ENCODE data around the gene SIGLEC12. TPM values are rescaled to one million over a fixed set of nuclear protein-coding genes. Genes with fewer than 3 reads are reported as not detected.
"Not testable (repeated sequence)": the region's sequence is repeated elsewhere in the genome, so short reads cannot be mapped to it uniquely, and the experiment has no call there.

Gene SIGLEC12
- total RNA-seq, 1 donor from 2014 or later: not detected

DNA sequence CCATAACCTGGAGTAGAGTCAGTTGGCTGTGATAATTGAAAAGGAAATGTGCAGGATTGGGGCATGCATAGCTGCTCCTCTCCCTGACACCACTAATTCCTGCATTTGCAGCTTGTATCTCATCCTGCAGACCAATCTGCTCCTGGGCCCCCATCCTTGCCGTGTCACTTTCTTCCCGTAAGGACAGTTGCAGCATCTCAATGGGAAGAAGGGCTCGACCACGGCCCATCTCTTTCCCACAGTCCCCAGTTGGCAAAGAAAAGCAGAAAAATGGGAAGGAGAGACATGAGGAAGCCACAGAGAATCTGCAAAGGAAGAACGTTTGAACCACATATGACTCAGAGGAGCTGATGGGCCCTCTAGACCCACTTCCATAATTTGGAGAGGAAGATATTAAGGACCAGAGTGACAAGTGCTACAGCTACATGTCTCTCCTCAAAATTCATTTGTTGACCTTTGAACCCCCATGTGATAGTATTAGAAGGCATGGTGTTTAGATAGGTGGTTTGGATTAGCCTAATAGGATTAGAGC, 1.8 kb upstream of the SIGLEC12 start:
- Mint-ChIP-seq H3K27me3 (peaks cover 6% of the 10 kb centered on the region), H3K27ac (no peak overlapping the region), H3K4me3 (no peak overlapping the region), H3K9me3 (no peaks in the 10 kb centered on the region), H3K4me1 (ENCODE audit: unreplicated experiment) (no peaks in the 10 kb centered on the region), H3K36me3 (no peaks in the 10 kb centered on the region)
- TF ChIP-seq, protein P1, sequence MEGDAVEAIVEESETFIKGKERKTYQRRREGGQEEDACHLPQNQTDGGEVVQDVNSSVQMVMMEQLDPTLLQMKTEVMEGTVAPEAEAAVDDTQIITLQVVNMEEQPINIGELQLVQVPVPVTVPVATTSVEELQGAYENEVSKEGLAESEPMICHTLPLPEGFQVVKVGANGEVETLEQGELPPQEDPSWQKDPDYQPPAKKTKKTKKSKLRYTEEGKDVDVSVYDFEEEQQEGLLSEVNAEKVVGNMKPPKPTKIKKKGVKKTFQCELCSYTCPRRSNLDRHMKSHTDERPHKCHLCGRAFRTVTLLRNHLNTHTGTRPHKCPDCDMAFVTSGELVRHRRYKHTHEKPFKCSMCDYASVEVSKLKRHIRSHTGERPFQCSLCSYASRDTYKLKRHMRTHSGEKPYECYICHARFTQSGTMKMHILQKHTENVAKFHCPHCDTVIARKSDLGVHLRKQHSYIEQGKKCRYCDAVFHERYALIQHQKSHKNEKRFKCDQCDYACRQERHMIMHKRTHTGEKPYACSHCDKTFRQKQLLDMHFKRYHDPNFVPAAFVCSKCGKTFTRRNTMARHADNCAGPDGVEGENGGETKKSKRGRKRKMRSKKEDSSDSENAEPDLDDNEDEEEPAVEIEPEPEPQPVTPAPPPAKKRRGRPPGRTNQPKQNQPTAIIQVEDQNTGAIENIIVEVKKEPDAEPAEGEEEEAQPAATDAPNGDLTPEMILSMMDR (conservative IDR thresholded peaks at IDR 0.05): no peak
- no peak for DNase-seq (ENCODE audit: extremely low spot score, unreplicated experiment)

DNA sequence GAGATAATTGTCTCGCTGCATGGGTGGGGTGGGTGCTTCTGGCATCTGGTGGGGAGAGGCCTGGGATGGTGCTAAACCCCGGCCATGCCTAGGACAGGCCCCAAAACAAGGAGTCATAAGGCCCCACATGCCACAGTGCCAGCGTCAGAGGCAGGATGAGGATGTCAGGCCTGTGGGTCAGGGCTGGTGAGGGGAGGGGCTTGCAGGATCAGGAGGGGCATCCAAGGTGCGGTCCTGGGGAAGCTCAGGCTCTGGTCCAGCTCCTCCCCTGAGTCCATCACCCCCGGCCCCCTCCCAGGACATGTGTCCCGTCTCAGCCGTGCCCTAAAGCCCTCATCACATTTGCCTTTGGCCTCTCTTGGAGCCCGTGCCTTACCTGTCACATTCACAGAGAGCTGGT, 669 bp downstream of the SIGLEC12 start:
- H3K9me3 Mint-ChIP-seq; H3K4me1 Mint-ChIP-seq (ENCODE audit: unreplicated experiment); DNase-seq (ENCODE audit: extremely low spot score, unreplicated experiment); H3K27ac Mint-ChIP-seq; H3K27me3 Mint-ChIP-seq; H3K36me3 Mint-ChIP-seq; H3K4me3 Mint-ChIP-seq: not testable (repeated sequence)

DNA sequence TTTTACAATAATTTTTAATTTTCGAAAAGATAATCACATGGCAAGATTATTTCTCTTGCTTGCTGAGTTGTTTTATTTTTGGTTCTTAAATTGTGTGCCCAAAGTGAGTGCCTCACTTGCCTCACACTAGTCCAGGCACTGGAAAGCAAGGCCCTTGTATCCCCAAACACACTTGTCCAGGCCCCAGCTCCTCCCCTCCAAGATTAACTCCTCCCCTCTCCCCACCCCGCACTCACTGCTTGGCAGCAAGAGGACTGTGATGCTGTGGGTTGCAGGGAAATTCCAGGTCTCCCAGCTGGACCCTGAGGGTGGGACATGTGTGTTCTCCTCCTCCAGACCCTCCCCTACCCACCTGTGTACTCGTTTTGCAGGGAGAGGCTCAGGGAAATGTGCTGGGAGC, 3.9 kb downstream of the SIGLEC12 start:
- peaks cover 3% of the 10 kb centered on the region for H3K9me3 Mint-ChIP-seq
- no peaks in the 10 kb centered on the region for H3K36me3 Mint-ChIP-seq
- H3K27ac Mint-ChIP-seq: no peak overlapping the region

DNA sequence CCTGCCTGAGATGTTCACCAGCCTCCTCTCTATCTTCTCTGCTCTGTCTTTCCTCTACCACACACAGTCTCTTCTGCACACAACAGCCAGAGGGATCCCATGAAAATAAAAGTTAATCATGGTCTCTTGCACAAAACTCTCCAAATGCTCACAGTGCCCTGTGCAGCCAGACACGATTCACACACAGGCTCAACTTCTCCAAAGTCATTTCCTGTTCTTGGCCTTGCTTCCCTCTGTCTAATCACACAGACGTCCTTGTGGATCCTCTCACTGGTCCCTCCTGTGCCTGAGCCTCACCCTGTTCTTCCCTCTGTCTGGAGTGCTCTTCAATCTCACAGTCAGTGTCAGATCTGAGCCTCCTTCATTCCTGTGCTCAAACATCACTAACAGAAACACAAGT, 7.8 kb downstream of the SIGLEC12 start:
- peaks cover 3% of the 10 kb centered on the region for H3K27me3 Mint-ChIP-seq
- TF ChIP-seq, protein P1 (conservative IDR thresholded peaks at IDR 0.05): no peak
- DNase-seq (ENCODE audit: extremely low spot score, unreplicated experiment): no peak
- H3K36me3 Mint-ChIP-seq: no peaks in the 10 kb centered on the region
- H3K4me3 Mint-ChIP-seq: no peak overlapping the region
- no peaks in the 10 kb centered on the region for H3K4me1 Mint-ChIP-seq (ENCODE audit: unreplicated experiment)
- H3K9me3 Mint-ChIP-seq: peaks cover 3% of the 10 kb centered on the region
- H3K27ac Mint-ChIP-seq: no peak overlapping the region

More for the DNA sequence above, 3.9 kb downstream of the SIGLEC12 start:
- H3K4me1 Mint-ChIP-seq (ENCODE audit: unreplicated experiment): no peaks in the 10 kb centered on the region
- peaks cover 3% of the 10 kb centered on the region for H3K27me3 Mint-ChIP-seq
- TF ChIP-seq, protein P1 (conservative IDR thresholded peaks at IDR 0.05): no peak
- no peak overlapping the region for H3K4me3 Mint-ChIP-seq
- no peak for DNase-seq (ENCODE audit: extremely low spot score, unreplicated experiment)

DNA sequence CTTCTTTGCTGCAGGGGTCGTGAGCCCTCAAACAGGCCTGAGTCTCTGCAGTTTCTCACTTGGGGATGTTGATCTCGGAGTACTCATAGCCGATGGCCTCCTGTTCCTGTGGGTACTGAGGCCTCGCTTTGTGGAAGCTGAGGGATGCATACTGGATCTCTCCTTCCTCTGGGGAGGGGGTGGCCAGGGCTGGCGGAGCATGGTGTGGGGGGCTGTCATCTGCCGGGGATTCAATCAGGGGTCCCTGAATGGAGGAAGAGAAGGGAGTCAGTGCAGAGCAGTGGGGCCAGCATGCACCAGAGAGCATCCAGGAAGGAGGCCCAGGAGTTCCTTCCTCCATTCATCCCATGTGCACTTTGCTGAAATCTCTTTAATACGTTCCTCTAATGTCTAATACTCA, 10.0 kb downstream of the SIGLEC12 start:
- Mint-ChIP-seq H3K27me3 (no peaks in the 10 kb centered on the region), H3K4me3 (no peak overlapping the region)

DNA sequence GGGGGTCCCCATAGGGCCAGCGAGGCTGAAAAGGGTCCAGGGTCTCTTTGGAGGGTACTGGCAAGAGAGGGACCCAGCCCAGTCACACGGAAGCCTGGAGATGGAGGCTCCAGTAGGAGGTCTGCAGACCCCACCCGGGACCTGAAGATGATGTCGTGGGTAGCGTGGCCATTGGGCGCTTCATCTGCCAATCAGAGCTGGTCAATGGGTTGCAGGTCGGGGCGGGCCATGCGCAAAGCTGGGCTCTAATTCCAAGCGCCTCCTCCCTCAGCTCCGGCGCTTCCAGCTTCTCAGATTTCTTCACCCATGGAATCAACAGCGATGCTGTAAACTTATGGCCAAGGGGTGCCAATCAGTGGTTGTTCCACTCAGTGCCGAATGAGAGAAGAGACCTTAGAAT, 10.9 kb downstream of the SIGLEC12 start:
- no peak overlapping the region for H3K4me3 Mint-ChIP-seq
- H3K9me3 Mint-ChIP-seq: peaks cover 8% of the 10 kb centered on the region
- no peak overlapping the region for H3K27ac Mint-ChIP-seq
- no peaks in the 10 kb centered on the region for H3K4me1 Mint-ChIP-seq (ENCODE audit: unreplicated experiment)
- no peaks in the 10 kb centered on the region for H3K36me3 Mint-ChIP-seq
- TF ChIP-seq, protein P1 (conservative IDR thresholded peaks at IDR 0.05): no peak
- H3K27me3 Mint-ChIP-seq: peaks cover 4% of the 10 kb centered on the region
- no peak for DNase-seq (ENCODE audit: extremely low spot score, unreplicated experiment)

More for the DNA sequence above, 10.0 kb downstream of the SIGLEC12 start:
- H3K4me1 Mint-ChIP-seq (ENCODE audit: unreplicated experiment): no peaks in the 10 kb centered on the region
- H3K9me3 Mint-ChIP-seq: peaks cover 3% of the 10 kb centered on the region
- TF ChIP-seq, protein P1 (conservative IDR thresholded peaks at IDR 0.05): no peak
- DNase-seq (ENCODE audit: extremely low spot score, unreplicated experiment): no peak
- H3K36me3 Mint-ChIP-seq: no peaks in the 10 kb centered on the region
- H3K27ac Mint-ChIP-seq: no peak overlapping the region
